GM18867 (cell line): ENCODE results near the gene RFC5.
"Not testable (repeated sequence)": the region's sequence is repeated elsewhere in the genome, so short reads cannot be mapped to it uniquely, and the experiment has no call there.

ENCODE experiments used
- ATAC-seq: cut with Tn5 transposase; IDR thresholded peaks from one replicate; pipeline ENCODE4 v1.9.1; 2021; ENCODE audit warnings: mild to moderate bottlenecking, moderate library complexity; ENCODE audit not compliant: unreplicated experiment

RFC5 gene

GRCh38 chr12:118016424-118017264 is at the start of gene RFC5:
TSS of gene RFC5 (plus strand) at chr12:118016703. CDS start at chr12:118016828, 125 bp downstream.
- peak; percentile 98 for ATAC-seq

- ATAC-seq: no peak
Measured at GRCh38 chr12:117967043-117967442, 49.5 kb upstream of the RFC5 start.

GRCh38 chr12:117967512-117967911 is 49.0 kb upstream of the RFC5 start:
- ATAC-seq: no peak

- ATAC-seq: no peak
Measured at GRCh38 chr12:117968151-117968789, 48.2 kb upstream of the RFC5 start.

- ATAC-seq: peak; percentile 84
Measured at GRCh38 chr12:117968826-117969659, 47.5 kb upstream of the RFC5 start, which contains the start of gene KSR2. TSS of gene KSR2 (minus strand) at chr12:117968990. CDS start at chr12:117968255, 735 bp downstream.

- ATAC-seq: no peak
Measured at GRCh38 chr12:117970334-117970733, 46.2 kb upstream of the RFC5 start.

GRCh38 chr12:117972301-117972700 is 44.2 kb upstream of the RFC5 start:
- ATAC-seq: no peak

GRCh38 chr12:117975006-117975405 is 41.5 kb upstream of the RFC5 start:
- no peak for ATAC-seq

- ATAC-seq: no peak
Measured at GRCh38 chr12:117977373-117977772, 39.1 kb upstream of the RFC5 start.

- ATAC-seq: no peak
Measured at GRCh38 chr12:117980616-117981015, 35.9 kb upstream of the RFC5 start.

- no peak for ATAC-seq
Measured at GRCh38 chr12:117981267-117981666, 35.2 kb upstream of the RFC5 start.

- ATAC-seq: no peak
Measured at GRCh38 chr12:117985182-117985581, 31.3 kb upstream of the RFC5 start.

- no peak for ATAC-seq
Measured at GRCh38 chr12:117986705-117987469, 29.6 kb upstream of the RFC5 start.

- ATAC-seq: no peak
Measured at GRCh38 chr12:117994551-117995438, 21.7 kb upstream of the RFC5 start.

GRCh38 chr12:117998719-117999118 is 17.8 kb upstream of the RFC5 start:
- ATAC-seq: no peak

GRCh38 chr12:117999806-118000205 is 16.7 kb upstream of the RFC5 start:
- ATAC-seq: not testable (repeated sequence)

GRCh38 chr12:118010903-118011302 is 5.6 kb upstream of the RFC5 start:
- ATAC-seq: no peak

- no peak for ATAC-seq
Measured at GRCh38 chr12:118011377-118011776, 5.1 kb upstream of the RFC5 start.

- no peak for ATAC-seq
Measured at GRCh38 chr12:118011961-118012360, 4.5 kb upstream of the RFC5 start.

GRCh38 chr12:118013283-118013682 is 3.2 kb upstream of the RFC5 start:
- ATAC-seq: no peak
